Ureter (tissue), 1 donor: ENCODE results near the gene SMARCA2. TPM values are rescaled to one million over a fixed set of nuclear protein-coding genes. Genes with fewer than 3 reads are reported as not detected.

Source experiments
- DNase-seq: peaks from one replicate; pipeline ENCODE4 v3.0.0-alpha.2; 2020; ENCODE audit warnings: low spot score
- total RNA-seq: library from RNA; stranded (reverse); gene quantifications from one replicate; pipeline ENCODE4 v1.2.4, GENCODE V29; 2023
- donor health status: DM: yes; HTN: yes; CAD: no.

The SMARCA2 gene
- total RNA-seq, 1 donor from 2014 or later = 283 TPM

DNA sequence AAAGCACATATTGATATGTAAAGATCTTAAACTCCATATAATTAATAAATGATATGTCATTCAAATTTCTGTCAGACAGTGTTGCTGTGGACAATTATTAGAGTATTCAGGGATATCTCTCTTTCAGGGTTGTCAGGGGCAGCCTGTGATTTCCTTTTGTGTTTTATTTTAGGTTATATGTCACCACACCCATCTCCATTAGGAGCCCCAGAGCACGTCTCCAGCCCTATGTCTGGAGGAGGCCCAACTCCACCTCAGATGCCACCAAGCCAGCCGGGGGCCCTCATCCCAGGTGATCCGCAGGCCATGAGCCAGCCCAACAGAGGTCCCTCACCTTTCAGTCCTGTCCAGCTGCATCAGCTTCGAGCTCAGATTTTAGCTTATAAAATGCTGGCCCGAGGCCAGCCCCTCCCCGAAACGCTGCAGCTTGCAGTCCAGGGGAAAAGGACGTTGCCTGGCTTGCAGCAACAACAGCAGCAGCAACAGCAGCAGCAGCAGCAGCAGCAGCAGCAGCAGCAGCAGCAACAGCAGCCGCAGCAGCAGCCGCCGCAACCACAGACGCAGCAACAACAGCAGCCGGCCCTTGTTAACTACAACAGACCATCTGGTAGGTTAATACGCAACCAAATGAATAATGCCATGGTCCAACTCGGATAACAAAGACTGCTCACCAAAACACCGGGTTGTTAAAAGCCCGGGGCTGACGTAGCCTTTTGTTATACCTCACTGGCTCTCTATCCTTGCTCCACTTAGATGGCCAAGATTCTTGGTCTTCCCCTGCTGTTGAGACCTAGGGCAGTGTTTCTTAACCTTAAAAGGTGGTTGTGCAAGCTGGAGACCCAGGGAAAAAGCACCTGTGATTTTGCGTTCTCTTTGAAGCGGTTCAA, 24.4 kb downstream of the SMARCA2 start:
- DNase-seq = no peak

DNA sequence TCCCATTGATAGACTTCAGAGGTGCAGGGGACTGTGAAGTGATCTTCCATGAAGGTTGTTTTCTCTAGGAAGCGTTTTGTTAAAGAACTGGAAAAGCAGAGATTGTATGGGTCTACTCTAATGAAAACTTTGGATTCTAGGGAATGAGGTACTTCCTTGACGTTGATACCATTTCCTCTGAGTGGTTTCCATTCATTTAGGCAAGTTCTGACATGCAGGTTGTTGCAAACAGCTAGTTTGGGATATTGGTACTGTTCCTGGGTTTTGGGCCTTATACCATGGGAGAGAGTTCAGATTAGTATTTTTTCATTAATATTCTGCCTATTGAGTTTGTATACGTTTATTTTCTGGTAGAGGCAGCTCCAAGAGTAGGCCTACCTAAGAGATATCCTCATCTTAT, 25.7 kb downstream of the SMARCA2 start:
- no peak for DNase-seq

DNA sequence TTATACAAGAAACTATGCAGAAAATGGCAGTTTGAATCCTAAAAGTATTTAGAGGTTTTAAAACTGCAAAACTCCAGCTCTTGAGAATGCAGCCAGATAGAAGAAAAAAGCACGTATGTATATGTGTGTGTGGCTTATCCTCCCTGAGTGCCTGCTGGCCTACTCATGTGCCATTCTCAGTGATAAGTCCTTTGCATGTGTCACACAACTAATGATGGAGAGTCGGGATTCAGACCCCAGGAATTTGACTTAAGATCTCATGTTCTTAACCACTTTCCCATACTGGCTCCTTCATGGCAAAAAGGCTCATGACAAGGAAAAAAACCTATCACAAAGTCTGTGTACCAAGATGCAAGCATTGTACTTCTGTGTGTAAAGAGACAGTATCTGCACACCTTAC, 26.6 kb downstream of the SMARCA2 start:
- no peak for DNase-seq

DNA sequence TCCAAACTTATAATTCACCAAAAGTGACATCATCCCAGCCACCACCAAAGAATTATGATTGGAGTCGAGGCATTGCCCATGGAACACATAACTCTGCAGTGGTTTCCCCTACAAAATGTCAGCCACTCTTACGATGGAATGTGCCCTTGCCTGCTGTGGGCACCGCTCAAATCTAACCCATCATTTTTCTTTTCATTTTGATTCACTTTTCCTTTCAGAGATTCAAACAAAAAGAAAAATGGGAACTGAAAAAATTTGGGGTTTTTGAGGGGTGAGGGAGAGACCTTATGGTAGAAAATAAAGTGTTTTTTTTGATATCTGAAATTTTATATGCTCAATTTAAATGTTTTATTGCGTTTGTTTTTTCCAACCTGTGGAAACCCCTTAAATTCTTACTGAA, 28.1 kb downstream of the SMARCA2 start:
- DNase-seq = no peak

DNA sequence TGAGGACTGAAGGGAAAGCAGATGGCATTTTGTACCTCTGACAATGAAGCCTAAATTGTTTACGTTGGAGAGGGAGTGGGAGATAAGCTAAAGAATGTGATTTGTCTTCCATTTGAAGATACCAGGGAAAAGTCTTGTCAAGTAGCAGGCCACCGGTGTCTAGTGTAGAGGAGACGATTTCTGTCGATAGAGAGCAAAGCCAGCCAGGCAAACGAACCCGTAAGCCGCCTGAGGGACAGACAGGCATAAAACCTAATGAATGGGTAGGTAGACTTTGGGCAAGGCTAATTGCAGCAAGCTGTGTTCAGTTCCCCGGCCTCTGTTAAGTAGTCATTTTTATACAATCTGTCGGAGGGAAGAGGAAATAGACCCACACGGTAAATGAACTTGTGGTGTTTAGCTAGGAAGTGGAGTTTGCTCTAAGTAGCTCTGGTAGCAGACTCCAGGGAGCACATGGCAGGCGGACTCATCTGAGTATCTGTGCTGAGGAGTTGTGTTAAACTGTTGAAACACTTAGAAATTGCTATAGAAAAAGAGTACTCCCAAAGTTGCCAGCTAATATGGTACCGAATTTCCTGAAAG, 28.8 kb downstream of the SMARCA2 start:
- no peak for DNase-seq

DNA sequence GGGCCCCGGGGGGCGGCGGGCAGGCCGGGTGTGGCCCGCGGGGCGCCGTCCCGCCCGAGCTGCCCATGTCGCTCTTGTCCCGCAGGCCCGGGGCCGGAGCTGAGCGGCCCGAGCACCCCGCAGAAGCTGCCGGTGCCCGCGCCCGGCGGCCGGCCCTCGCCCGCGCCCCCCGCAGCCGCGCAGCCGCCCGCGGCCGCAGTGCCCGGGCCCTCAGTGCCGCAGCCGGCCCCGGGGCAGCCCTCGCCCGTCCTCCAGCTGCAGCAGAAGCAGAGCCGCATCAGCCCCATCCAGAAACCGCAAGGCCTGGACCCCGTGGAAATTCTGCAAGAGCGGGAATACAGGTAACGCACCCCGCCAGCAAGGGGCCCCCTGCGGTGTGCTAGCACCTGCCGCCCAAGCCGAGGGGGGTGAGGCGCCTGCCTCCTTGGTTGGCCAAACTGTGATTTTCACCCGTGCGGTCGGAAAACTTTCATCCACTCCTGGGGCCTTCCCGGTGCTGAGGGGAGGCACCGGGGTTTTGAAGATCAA, 32.1 kb downstream of the SMARCA2 start:
- no peak for DNase-seq

DNA sequence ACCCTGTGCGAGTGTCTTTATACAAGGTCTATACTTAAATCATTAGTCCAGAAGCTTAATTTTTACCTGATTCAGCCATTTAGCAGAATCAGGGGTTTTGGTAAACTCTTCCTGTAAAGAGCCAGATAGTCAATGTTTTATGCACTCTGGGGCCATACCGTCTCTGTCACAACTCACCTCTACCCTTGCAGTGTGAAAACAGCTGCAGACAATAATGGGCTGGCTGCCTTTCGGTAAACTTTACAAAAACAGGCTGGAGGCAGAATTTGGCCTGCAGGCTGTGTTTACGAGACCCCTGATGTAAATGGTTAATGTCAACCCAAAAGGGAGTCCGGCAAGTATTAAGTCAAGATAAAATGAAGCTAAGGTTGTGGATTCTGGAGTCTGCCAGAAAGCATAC, 32.8 kb downstream of the SMARCA2 start:
- no peak for DNase-seq

DNA sequence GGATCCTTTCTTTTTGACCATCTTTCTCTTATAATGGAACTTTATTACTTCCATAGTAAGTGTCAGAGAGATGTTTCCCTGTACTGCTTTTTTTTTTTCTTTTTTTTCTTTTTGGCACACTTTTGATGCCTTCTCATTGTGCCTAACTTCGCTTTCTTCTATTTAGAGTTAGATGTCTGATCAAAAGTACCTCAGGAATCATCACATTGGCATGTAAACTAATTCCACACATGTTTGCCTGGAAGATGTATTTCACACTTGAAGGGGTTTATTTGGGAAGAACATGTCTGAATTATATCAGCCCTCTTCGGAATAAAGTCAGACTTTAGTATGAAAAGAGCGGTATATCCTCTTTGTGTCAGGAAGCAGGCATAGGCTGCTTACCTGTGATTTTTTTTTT, 35.1 kb downstream of the SMARCA2 start:
- DNase-seq = no peak

DNA sequence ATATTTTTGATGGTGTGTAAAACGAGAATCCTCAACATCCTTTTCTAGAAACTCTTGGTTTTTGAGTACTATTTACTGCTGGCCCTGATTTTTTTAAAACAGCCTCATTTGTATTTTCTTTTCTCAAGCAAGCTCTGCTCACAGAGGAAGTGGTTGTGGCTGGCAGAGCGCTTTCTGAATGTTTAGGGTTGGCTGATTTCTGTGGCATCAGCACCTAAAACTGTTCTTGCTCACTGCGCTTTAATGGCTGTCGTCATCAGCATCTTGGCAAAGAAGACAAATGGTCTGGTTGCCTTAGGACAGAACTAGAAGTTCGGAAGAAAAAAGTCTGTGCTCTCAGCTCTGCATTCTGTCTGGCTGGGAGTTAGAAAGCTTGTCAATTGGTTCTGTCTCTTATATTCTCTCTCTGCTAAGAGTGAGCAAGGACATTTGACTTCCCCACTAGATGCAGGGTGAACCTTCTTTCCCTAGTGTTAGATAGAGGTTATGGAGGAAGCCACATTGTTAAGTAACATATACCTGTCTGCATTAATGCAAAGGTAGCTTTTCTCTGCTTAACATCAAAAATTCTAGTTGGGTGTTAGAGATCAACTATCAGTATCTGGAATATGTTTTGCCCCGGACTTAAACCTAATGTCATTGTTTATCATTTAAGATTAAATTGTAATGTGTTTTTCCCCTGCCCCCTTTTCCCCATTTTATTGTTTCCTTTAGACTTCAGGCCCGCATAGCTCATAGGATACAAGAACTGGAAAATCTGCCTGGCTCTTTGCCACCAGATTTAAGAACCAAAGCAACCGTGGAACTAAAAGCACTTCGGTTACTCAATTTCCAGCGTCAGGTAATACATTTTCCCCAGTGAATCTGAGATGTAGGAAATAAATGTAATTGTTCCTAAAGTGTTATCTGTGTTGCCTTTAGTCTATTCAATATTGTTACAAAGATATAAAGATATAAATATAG, 39.0 kb downstream of the SMARCA2 start:
- no peak for DNase-seq

DNA sequence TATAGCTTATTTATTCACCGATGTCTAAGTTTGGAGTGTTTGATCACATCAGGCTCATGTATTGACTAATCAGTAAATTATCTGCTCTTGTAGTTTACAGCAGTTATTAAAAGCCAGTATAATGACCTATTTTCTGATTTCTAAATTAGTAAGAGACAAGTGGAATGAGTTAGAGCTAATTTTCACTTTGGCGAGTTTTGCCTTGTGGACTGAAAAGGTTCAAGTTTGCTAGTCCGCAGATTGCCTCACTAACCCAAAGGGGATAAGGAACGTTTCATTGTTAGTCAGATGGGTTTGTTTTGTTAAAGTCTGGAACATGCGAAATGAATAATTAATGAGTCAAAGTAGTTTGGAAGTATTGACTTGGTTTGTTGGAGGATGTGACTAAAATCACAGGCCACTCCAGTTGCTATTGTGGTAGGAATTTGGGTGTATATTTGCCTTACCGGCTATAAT, 40.1 kb downstream of the SMARCA2 start:
- no peak for DNase-seq

DNA sequence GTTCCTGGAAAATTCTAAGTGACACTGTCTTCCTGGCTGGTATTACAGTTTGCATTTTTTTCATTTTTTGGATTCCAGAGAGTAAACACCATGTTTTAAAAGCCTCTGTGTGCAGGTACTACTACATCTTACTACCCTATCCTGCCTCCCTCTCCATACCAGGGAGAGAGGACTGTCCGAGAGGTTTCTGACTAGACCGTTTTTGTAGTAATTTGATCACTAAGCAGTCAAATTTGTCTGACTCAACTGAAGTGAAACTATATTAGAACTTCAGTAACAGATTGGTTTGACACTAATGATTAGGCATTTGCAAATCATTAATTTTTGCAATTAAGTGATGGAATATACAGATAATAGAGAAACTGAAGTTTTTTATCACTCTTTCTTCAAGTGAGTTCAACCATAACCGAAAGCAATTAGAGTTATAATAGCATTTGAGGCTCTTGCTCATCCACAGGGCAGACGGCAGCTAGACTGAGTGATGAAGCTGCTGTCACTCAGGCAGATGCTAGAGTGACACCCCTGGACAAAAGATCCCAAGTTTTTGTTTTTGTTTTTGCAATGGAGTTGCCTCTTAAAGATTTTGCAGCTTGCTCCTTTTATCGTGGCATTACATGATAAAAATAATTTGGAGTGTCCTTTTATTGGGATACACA, 44.3 kb downstream of the SMARCA2 start:
- no peak for DNase-seq

DNA sequence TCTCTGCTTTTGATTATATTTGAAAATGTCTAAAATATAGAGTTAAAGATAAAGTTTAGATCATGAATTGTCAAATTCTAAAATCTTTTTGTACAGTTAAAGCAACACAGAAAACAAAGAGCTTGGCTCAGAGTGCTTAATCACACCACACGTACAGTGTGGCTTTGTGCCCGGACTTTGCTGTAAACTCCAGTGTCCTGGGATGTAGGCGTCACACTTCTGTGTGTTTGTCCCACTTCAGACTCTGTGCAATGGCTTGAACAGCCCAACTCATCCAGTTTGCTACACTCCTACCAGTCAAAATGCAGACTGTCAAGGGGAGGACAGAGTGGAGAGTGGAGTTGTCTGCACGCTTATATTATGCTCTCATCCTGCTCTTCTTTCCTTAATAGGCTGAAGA, 45.3 kb downstream of the SMARCA2 start:
- no peak for DNase-seq

DNA sequence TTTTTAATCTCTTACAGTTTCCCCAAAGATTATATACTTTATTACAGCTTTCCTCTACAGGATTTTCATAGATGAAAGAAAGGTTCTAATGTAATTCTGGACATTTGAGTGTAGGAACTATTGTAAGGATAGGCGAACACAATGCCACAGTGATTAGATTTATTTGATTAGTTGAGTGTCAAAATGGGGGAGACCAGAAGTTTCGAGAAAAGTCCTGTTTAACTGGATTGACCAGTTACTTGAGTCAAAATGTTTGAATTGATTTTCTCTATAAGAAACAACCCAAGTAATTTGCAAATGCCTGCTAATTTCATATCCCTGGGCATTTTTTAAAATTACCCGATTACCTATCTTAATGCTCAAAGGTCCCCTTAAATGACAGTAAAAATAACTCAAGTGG, 50.6 kb downstream of the SMARCA2 start:
- DNase-seq = no peak

DNA sequence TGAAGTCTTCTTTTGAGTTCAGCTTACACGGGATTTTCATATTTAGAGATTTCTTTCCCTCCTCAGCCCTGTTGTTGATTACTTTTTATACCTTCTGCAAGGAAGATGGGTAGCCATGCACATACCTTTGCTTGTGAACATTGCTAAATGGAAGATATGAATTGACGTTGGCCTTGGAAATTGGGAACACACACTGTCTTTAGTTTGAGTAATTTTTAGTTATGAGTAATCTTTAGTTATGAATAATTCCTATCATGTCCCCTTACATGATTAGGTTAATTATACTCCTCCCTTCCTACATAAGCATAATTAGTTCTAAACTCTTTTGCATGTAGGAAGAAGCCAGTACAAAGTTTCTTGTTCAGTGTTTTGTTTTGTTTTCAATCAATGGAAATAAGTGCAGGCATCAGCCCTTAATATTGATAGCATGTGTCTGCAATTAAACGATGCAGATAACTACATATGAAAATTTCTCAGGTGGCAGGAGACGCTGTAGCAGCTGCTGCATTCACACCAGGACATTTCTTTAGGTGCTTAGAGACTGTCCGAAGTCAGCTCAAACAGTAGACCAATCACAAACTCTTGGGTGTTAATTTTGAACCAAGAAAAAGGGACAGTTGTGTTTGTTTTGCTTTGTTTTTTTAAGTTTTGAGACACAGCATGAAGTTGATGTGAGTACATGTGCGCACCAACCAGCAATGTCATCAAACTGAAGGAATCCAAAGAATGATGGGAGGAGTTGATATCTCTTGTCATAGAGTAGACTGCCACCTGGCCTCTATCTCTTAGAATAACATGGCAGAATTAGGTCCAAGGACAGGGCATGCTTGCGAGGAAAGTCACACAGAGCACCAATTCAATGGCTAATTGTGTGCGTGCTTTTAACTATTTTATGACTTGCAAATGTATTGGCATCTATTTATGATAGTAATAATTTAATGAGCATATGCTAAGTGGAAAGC, 51.4 kb downstream of the SMARCA2 start:
- no peak for DNase-seq

DNA sequence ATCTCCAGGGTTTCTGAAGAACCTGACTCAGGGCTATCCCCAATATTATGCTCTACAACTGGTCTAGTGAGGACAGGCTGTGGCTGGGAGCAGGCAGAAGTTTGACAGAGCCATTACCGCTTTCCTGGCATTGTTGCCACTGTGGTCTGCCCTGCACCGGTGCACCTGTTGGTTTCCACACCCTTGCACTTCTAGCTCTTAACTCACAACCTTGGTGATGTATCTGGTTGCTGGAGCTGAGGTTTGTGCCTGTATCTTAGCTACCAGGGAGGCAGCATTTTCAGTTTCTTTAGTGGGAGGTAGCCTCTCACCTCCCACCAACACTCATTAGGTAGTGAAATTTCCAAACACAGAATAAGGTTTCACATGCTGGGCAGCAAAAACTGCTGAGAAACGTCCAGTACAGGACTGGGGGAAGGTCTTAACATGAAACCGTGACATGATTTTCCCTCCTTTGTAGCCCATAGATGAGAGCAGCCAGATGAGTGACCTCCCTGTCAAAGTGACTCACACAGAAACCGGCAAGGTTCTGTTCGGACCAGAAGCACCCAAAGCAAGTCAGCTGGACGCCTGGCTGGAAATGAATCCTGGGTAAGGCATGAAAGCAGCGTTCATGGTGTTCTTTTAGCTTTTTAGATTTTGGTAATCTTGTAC, 57.7 kb downstream of the SMARCA2 start:
- no peak for DNase-seq

DNA sequence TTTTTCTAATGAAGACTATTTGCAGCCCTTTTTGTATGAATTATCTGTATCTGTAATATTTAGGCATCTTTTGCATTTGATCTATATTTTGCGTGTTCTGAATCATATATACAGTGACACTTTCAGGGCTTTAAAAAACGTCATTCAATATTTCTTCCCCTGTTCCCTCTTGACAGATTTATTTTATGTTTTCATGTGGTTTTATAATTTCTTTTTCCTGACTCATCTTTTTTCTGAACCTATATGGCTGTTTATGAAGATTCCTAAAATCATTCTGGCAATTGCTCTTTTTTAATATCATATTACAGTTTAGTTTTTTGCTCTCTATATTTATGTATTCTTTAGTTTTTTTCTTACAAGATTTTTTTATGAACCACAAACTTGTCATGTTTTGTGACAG, 67.6 kb downstream of the SMARCA2 start:
- DNase-seq = no peak

DNA sequence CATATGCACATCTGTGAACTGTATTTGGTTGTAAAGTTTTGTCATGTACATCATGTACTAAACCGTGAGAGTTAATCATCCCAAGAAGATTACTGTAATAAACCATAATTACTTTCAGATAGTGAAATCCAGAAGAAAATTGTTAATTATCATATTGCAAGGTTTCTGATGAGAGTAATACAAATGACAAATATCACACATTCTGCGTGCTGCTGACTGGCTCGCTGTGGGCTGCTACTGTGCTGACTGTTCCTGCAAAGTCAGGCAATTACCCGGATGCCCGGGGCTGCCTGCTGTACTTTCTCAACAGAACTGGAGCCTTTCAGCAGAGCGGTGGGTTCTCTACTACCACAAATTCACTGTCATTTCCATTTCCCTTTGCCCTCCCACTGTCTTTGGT, 68.3 kb downstream of the SMARCA2 start:
- DNase-seq = no peak

DNA sequence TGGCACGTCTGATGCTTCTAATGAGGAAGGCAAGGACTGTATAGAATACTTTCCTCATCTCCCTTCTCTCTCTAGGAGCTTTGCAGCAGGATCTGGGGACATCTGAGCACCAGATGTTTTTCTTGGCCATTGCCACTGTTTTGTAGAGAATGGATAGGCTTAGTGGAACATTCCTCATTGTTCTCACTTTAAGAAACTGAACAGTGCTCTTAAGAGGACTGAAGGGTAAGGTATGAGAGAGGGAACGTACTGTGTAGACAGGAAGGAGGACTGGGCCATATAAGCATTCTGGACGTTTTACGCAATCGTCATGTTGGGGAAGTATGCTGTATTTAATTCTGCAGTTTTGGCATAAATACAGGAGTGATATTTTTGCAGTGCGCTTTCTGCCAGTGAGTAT, 70.6 kb downstream of the SMARCA2 start:
- DNase-seq = no peak

DNA sequence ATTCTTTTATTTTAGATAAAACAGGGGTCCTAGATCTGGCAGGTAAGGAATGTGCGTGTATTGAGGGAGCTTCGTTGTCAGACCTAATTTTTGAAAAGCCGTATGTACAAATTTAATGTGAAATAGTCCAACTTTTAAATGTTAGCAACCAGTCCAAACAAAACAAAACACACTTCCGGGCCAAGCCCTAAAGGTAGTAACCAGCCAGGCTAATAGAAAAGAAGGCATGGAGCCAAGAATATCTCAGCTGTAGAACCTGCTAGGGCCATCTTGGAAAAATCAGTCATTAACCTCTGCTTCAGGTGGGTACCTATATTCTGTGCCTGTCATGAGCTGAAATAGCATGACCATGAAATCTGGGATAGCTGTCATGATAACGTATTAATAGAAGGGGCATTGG, 71.0 kb downstream of the SMARCA2 start:
- DNase-seq = no peak

DNA sequence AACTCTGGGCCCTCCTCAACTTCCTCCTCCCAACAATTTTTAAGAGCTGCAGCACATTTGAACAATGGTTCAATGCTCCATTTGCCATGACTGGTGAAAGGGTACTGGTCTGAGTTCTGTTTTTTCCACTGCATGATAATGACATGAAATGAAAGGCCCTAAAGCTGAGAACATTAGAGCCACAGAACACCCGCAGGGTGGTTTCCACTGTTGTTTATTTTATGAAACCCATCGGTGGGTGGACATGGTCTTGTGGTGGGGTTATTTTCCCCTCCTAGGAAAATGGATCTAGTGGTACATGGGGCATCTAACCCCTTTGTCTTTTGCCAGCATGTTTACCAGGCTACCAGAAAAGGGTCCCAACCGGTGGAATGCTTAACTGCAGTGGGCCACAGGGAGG, 71.8 kb downstream of the SMARCA2 start:
- DNase-seq = no peak
